GM18505 (cell line): ENCODE results near the gene FDPS.
A peak's percentile ranks its signal among the peaks of the same experiment; 100 is the strongest.
"Not testable (repeated sequence)": the region's sequence is repeated elsewhere in the genome, so short reads cannot be mapped to it uniquely, and the experiment has no call there.

Source experiments
- ATAC-seq: cut with Tn5 transposase; IDR thresholded peaks from one replicate; pipeline ENCODE4 v1.9.1; 2021; ENCODE audit not compliant: unreplicated experiment
- POLR2A ChIP-seq: IDR thresholded peaks from 4 replicates; pipeline ENCODE4 v1.6.1; 2011; ENCODE audit warnings: borderline replicate concordance; ENCODE audit not compliant: insufficient read depth, insufficient read length; ENCODE audit errors: extremely low read depth

Gene FDPS

GRCh38 chr1:155277070-155277901, 31.4 kb upstream of the FDPS start, which contains the start of gene HCN3:
TSS of gene HCN3 (plus strand) at chr1:155277463. CDS start at chr1:155277591, 128 bp downstream.
- TF ChIP-seq POLR2A, result no peak
- ATAC-seq, result peak; percentile 60

DNA sequence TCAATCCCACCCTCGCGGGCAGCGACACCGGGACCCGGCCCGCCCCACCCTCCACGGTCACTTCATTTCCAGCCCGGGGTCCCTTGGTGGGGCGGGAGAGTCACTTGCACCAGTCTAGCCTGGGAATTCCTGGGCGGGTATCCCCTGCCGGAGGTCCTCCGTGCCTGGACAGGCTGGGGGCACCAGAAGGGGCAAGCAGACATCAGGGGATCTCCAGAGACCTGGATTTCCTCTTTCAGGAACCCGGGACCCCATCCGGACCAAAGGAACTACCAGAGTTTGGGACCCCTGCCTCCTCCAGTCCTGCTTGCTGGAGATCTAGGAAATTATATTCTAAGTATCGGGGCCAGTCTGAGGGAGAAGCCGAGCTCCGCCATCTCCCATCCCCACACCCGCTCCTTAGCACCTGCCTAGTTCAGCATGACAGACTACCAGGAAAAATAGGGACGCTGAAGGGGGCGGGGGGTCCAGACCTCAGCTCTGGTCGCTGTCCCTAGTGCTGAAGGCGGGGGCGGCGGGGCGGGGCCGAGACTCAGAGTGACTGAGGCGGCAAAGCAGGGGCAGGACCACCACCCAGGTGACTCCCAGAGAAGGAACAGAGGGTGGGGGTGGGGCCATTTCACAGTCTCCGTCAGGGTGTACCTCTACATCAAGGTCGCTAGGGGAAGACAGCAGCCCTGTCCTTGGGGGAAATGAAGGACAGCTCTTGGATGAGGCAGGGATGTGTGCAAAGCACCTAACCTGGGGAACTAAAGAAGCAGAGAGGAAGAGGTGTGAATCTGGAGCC, 30.6 kb upstream of the FDPS start:
- TF ChIP-seq POLR2A, result no peak
- no peak for ATAC-seq

- ATAC-seq, result no peak
- no peak for TF ChIP-seq POLR2A
Observed at GRCh38 chr1:155278689-155279160, 29.9 kb upstream of the FDPS start.

DNA sequence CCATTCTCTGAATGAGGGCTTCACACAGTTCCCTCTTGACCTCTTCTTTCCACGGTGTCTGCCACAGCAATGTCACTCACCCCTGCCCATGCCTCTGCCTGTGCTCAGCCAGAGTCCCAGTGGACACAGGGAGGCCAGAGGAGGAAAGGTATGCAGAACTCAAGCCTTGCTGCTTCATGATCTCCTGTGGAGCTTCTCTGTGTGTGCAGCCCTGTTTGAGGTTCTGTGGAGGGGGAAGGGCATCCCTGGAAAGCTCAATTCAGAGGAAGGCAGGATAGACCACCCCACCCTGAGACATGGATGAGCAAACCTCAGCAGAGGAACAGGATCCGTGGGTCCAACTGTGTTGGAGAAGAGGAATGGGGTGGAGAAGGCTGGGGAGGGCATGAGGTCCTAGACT, 29.4 kb upstream of the FDPS start:
- TF ChIP-seq POLR2A, result no peak
- no peak for ATAC-seq

DNA sequence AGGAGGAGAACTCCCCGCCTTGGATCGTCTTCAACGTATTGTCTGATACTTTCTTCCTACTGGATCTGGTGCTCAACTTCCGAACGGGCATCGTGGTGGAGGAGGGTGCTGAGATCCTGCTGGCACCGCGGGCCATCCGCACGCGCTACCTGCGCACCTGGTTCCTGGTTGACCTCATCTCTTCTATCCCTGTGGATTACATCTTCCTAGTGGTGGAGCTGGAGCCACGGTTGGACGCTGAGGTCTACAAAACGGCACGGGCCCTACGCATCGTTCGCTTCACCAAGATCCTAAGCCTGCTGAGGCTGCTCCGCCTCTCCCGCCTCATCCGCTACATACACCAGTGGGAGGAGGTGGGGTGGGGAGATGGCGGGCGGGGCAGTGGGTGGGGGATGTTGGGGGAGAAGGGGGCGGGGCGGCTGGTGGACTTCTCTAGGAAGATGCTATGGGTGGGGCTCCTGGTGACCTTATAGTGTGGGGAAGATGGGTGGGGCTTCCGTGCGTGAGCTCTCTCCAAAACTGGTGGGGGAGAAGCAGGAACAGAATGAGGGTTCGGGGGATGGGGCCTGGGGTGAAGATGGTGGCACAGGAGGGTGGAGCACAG, 26.1 kb upstream of the FDPS start:
- no peak for TF ChIP-seq POLR2A
- ATAC-seq, result no peak

DNA sequence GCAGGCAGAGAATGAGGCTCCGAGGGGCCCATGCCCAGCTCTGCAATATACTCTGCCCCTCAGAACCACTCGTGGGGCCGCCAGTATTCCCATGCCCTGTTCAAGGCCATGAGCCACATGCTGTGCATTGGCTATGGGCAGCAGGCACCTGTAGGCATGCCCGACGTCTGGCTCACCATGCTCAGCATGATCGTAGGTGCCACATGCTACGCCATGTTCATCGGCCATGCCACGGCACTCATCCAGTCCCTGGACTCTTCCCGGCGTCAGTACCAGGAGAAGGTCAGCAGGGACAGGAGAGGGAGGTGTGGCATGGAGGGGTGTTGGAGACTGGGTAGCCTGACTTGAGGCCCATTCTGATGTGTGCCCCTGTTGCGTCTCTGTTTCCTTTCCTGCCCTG, 24.2 kb upstream of the FDPS start:
- ATAC-seq, result no peak
- TF ChIP-seq POLR2A, result no peak

DNA sequence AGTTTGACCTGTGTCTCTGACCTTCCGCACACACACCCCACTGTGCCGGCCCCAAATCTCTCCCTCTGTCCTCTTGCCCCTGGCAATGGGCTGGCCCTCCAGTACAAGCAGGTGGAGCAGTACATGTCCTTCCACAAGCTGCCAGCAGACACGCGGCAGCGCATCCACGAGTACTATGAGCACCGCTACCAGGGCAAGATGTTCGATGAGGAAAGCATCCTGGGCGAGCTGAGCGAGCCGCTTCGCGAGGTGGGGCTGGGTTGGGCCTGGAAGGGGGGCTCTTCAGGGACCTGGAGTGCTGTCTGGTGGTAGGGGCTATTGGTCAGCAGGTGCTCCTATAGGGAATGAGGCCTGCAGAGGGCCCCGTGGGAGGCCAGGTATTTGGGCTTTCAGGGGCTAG, 23.6 kb upstream of the FDPS start:
- no peak for TF ChIP-seq POLR2A
- no peak for ATAC-seq

- no peak for ATAC-seq
- no peak for TF ChIP-seq POLR2A
Observed at GRCh38 chr1:155285631-155286044, 23.0 kb upstream of the FDPS start.

DNA sequence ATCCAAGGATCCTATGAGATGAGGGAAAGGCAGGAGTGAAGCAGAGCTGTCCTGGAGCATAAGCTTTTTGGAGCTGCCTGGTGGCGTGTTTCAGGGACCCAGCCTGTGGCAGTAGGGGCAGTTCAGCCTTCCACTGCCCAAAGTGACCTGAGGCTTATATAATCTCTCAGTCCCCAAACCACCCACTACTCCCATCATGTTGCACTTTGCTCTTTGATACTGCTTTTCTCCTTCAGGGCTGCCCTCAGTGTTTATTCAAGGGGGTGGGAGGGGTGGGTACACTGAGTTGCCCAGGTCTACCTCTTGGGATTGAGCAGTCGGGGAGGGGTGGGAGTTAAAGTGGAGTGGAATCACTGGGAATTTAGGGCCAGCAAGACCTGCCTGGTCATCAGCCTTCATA, 22.1 kb upstream of the FDPS start:
- no peak for TF ChIP-seq POLR2A

DNA sequence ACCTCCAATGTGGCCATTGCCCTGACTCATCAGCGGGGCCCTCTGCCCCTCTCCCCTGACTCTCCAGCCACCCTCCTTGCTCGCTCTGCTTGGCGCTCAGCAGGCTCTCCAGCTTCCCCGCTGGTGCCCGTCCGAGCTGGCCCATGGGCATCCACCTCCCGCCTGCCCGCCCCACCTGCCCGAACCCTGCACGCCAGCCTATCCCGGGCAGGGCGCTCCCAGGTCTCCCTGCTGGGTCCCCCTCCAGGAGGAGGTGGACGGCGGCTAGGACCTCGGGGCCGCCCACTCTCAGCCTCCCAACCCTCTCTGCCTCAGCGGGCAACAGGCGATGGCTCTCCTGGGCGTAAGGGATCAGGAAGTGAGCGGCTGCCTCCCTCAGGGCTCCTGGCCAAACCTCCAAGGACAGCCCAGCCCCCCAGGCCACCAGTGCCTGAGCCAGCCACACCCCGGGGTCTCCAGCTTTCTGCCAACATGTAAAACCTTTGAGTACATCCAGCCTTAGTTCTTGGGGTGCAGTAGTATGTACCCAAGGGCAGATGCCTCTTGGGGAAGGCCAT, 20.6 kb upstream of the FDPS start:
- ATAC-seq, result no peak
- no peak for TF ChIP-seq POLR2A

More for the DNA sequence above, 22.1 kb upstream of the FDPS start:
- ATAC-seq, result no peak

- ATAC-seq, result not testable (repeated sequence)
Observed at GRCh38 chr1:155291006-155291405, 17.7 kb upstream of the FDPS start.

DNA sequence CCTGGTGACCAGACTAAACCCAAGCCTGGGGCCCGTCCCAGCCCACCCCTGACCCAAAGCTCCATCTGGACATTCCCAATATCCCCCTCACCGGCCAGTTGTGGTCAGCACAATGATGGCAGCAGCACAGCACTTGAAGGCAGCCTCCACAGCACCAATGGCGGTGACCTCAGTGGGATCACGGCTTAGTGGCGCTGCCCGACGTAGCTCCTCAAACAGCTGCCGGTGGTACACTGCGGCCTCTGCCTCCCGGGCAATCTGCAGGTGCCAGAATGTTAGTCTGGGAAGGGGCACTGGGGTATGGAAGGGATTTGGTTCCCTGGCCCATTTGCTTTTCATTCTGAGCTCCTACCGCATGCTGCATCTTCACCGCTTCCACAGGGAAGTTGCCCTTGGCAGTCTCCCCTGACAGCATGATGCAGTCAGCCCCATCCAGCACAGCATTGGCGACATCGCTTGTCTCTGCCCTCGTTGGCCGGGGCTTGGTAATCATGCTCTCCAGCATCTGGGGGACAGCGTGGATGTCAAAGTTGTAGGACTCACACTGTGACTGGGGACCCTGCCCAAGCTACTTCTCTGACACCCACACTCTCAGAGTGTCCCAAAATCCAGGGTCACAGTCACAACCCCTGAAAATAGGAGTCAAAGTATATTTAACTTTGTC, 15.4 kb upstream of the FDPS start:
- no peak for ATAC-seq
- no peak for TF ChIP-seq POLR2A
